C4-2B (cell line): ENCODE results near the gene QKI.

Experiments
- CTCF ChIP-seq: fragments of 450-650 bp; conservative IDR thresholded peaks from 2 replicates; pipeline ENCODE4 v1.5.1; 2017; ENCODE audit warnings: mild to moderate bottlenecking
- ZFX ChIP-seq: fragments of 450-650 bp; IDR thresholded peaks from 2 replicates; pipeline ENCODE4 v1.6.1; 2017

GRCh38 chr6:163504984-163505640 lies 90.6 kb downstream of the QKI start:
- TF ChIP-seq CTCF (no peak), ZFX (no peak)
